Measurements from ENCODE around the gene GALNT1. TPM values are rescaled to one million over a fixed set of nuclear protein-coding genes. Genes with fewer than 3 reads are reported as not detected.

The GALNT1 gene
- total RNA-seq, 1 experiment from 2014 or later, result 80.1 TPM

- TF ChIP-seq USF1 (CRISPR knock-in tag; IDR thresholded peaks at IDR 0.05), result no peak
- TF ChIP-seq ZNF425 (CRISPR knock-in tag; conservative IDR thresholded peaks at IDR 0.05), result no peak
- TF ChIP-seq SMAD3 (CRISPR knock-in tag; IDR thresholded peaks at IDR 0.05; ENCODE audit: borderline replicate concordance), result no peak
- no peak for TF ChIP-seq ETV6 (CRISPR knock-in tag; IDR thresholded peaks at IDR 0.05)
- no peak for TF ChIP-seq ELF4 (CRISPR knock-in tag; IDR thresholded peaks at IDR 0.05; ENCODE audit: low read depth)
Observed at GRCh38 chr18:35577045-35577848, 4.3 kb upstream of the GALNT1 start (continued).

GRCh38 chr18:35578481-35578880 is 3.1 kb upstream of the GALNT1 start:
- no peak overlapping the region for H3K4me3 Mint-ChIP-seq

GRCh38 chr18:35578936-35579335 is 2.6 kb upstream of the GALNT1 start:
- ATAC-seq, result no peak
- H3K4me1 Mint-ChIP-seq, result peaks cover 14% of the 10 kb centered on the region
- no peak for TF ChIP-seq MAX (CRISPR knock-in tag; IDR thresholded peaks at IDR 0.05)
- TF ChIP-seq ZNF138 (CRISPR knock-in tag; conservative IDR thresholded peaks at IDR 0.05), result no peak
- TF ChIP-seq CREB1 (CRISPR knock-in tag; IDR thresholded peaks at IDR 0.05), result no peak
- no peak for TF ChIP-seq ZSCAN18 (CRISPR knock-in tag; IDR thresholded peaks at IDR 0.05)
- no peak for TF ChIP-seq ZBTB21 (CRISPR knock-in tag; IDR thresholded peaks at IDR 0.05; ENCODE audit: borderline replicate concordance)
- no peak for TF ChIP-seq ZMAT4 (CRISPR knock-in tag; IDR thresholded peaks at IDR 0.05)
- TF ChIP-seq ATF3 (CRISPR knock-in tag; conservative IDR thresholded peaks at IDR 0.05), result no peak
- TF ChIP-seq E2F4 (CRISPR knock-in tag; IDR thresholded peaks at IDR 0.05; ENCODE audit: borderline replicate concordance, low read depth), result no peak
- no peak for TF ChIP-seq USF1 (CRISPR knock-in tag; IDR thresholded peaks at IDR 0.05)
- TF ChIP-seq PRRX2 (CRISPR knock-in tag; IDR thresholded peaks at IDR 0.05), result no peak
- no peak for TF ChIP-seq TCF7 (CRISPR knock-in tag; IDR thresholded peaks at IDR 0.05; ENCODE audit: low read depth)
- TF ChIP-seq ATF6 (CRISPR knock-in tag; IDR thresholded peaks at IDR 0.05), result no peak
- no peak for TF ChIP-seq CREM (CRISPR knock-in tag; IDR thresholded peaks at IDR 0.05)
- TF ChIP-seq PREB (CRISPR knock-in tag; IDR thresholded peaks at IDR 0.05; ENCODE audit: borderline replicate concordance), result no peak

More at GRCh38 chr18:35578481-35578880, 3.1 kb upstream of the GALNT1 start:
- Mint-ChIP-seq H3K36me3 (peaks cover 11% of the 10 kb centered on the region), H3K9me3 (peaks cover 17% of the 10 kb centered on the region), H3K27ac (no peak overlapping the region), H3K27me3 (ENCODE audit: low read depth) (peaks cover 14% of the 10 kb centered on the region), H3K4me1 (peaks cover 13% of the 10 kb centered on the region)
- DNase-seq (ENCODE audit: low spot score), result no peak
- ATAC-seq, result no peak
- TF ChIP-seq ZNF219 (CRISPR knock-in tag; IDR thresholded peaks at IDR 0.05; ENCODE audit: borderline replicate concordance) (no peak), NFYB (CRISPR knock-in tag; conservative IDR thresholded peaks at IDR 0.05; ENCODE audit: low read depth) (no peak), GABPB1 (CRISPR knock-in tag; IDR thresholded peaks at IDR 0.05) (no peak), PRRX2 (CRISPR knock-in tag; IDR thresholded peaks at IDR 0.05) (no peak)
- ChIA-PET CTCF (no interaction called here), POLR2A (no interaction called here)

More at GRCh38 chr18:35578936-35579335, 2.6 kb upstream of the GALNT1 start:
- Mint-ChIP-seq H3K4me3 (no peak overlapping the region), H3K27me3 (ENCODE audit: low read depth) (peaks cover 14% of the 10 kb centered on the region), H3K27ac (no peak overlapping the region), H3K9me3 (peaks cover 18% of the 10 kb centered on the region), H3K36me3 (peaks cover 13% of the 10 kb centered on the region)
- ChIA-PET POLR2A (no interaction called here), CTCF (no interaction called here)
- no peak for DNase-seq (ENCODE audit: low spot score)

Measured in WTC11 (cell line).